GM18517 (cell line): ENCODE data around the gene ZNF878.
"Not testable (repeated sequence)": the region's sequence is repeated elsewhere in the genome, so short reads cannot be mapped to it uniquely, and the experiment has no call there.

ENCODE experiments used
- ATAC-seq: cut with Tn5 transposase; IDR thresholded peaks from one replicate; pipeline ENCODE4 v1.9.1; 2021; ENCODE audit warnings: mild to moderate bottlenecking, moderate library complexity; ENCODE audit not compliant: unreplicated experiment

Gene ZNF878

DNA sequence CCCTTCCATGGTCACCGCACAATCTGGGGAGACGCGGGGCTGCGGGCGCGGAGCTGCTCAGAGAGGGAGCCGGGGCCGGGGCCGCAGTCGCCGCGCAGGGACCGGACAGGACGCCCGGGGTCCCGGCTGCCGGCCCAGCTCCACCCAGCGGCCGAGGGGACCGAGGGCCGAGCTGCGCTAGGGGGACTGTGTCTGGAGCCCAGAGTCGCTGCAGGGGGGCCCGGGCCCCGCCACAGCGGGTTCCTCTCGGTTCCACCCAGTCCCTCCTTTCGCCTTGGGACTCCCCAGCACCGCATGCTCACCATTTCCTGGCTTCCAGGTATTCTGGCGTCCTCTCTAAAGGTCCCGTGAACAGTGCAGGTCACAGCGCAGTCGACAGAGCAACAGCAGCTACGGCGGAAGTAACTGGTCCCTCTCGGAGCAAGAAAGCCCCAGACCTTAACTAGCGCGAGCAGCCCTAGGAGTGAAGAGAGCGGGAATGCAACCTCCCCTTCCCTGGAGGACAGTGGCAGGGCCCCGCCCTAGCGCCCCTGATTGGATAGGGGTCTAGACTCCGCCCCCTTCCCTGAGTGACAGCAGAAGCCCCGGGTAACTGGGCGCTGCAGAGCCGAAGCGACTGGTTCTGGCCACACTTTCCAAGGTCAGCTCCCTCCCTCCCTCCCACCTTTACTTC lies at the start of gene ZNF878:
Gene ZNF878, minus strand, starts transcription at position 465 of the 673 bp plus-strand sequence. Its CDS starts 160 bp downstream, at position 305.
- peak; percentile 75 for ATAC-seq

DNA sequence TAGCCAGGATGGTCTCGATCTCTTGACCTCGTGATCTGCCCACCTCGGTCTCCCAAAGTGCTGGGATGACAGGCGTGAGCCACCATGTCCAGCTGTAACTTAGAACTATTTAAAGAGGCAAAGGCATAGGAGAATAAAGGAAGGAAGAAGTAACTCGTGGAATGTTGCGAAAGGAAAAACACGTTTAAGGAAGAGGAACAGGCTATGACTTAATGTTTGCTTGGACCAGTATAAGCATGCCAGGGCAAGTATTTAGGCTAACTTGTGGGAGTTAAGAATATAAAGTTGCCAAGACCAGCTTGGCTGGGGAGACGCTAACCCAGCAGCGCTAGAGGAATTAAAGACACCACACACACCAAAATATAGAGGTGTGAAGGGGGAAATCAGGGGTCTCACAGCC lies 45.3 kb upstream of the ZNF878 start:
- ATAC-seq, result no peak

DNA sequence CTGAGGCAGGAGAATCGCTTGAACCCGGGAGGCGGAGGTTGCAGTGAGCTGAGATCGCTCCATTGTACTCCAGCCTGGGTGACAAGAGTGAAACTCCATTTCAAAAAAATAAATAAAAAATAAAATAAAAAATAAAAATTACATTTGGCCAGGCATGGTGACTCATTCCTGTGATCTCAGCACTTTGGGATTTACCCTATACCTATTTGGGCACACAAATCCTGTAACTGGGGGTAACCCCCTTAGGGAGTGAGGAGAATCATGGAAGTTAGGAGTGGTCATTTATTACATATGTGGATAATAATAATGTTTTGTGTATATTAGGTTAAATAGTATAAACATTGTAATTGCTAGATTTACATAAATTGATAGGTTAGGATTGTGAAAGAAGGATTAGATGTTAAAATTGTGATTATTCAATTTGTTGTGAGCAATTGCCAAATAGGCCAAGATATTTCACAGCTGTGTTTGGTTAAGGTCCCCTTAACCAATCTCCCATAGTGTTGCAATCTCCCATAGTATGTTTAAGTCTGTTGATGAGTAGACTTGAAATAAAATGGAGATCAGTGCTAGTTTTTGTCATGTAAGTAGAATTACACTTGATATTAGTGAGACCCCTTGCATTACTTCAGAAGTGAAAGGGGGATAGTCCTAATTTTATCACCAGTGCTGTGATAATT lies 42.5 kb upstream of the ZNF878 start:
- ATAC-seq, result no peak

DNA sequence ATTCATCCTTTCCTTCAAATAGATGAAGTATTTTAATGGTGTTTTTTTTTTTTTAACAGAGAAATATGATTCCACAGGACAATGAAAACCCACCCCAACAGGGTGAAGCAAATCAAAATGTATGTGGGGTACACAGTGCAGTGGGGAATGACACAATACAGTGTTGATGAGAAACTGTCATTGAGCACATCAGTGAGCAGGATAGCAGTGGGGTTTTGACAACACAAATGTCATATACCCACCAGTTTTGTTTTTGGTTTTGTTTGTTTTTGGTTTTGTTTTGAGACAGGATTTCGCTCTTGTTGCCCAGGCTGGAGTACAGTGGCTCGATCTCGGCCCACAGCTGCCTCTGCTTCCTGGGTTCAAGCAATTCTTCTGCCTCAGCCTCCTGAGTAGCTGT lies 41.0 kb upstream of the ZNF878 start:
- ATAC-seq, result no peak

DNA sequence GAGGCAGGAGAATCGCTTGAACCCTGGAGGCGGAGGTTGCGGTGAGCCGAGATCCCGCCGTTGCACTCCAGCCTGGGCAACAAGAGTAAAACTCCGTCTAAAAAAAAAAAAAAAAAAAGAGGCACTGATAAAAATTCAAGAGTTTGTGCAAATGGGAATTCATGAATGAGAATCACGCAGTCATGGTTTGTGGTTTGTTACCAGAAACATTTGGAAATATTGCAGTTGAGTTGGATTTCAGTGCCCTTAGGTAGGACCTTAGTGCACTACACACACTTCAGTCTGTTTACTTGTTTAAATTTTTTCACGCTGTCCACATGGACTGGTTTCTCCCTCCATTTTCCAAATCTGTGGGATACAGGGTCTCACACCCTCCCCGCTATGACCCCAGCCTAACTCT lies 40.2 kb upstream of the ZNF878 start:
- ATAC-seq, result no peak

GRCh38 chr19:12092065-12092867 lies 39.5 kb upstream of the ZNF878 start:
- ATAC-seq, result no peak

GRCh38 chr19:12090807-12091206 lies 38.0 kb upstream of the ZNF878 start:
- no peak for ATAC-seq

- no peak for ATAC-seq
Observed at GRCh38 chr19:12085074-12085818, 32.5 kb upstream of the ZNF878 start.

- not testable (repeated sequence) for ATAC-seq
Observed at GRCh38 chr19:12083336-12083735, 30.6 kb upstream of the ZNF878 start.

GRCh38 chr19:12077375-12077774 lies 24.6 kb upstream of the ZNF878 start:
- ATAC-seq, result no peak

DNA sequence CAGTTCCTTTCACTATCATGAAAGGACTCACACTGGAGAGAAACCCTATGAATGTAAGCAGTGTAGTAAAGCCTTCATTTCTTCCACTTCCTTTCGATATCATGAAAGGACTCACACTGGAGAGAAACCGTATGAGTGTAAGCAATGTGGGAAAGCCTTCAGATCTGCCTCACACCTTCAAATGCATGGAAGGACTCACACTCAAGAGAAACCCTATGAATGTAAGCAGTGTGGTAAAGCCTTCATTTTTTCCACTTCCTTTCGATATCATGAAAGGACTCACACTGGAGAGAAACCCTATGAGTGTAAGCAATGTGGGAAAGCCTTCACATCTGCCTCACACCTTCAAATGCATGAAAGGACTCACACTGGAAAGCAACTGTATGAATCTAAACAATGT lies 23.6 kb upstream of the ZNF878 start:
- ATAC-seq, result not testable (repeated sequence)

DNA sequence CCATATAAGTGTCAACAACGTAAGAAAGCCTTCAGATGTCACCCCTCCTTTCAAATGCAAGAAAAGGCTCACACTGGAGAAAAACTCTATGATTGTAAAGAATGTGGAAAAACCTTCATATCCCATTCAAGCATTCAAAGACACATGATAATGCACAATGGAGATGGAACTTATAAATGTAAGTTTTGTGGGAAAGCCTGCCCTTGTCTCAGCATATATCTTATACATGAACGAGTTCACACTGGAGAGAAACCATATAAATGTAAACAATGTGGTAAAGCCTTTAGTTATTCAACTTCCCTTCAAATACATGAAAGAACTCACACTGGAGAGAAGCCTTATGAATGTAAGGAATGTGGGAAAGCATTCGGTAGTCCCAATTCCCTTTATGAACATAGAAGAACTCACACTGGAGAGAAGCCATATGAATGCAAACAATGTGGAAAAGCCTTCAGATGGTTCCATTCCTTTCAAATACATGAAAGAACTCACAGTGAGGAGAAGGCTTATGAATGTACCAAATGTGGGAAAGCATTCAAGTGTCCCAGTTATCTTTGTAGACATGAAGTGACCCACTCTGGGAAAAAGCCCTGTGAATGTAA lies 22.9 kb upstream of the ZNF878 start:
- ATAC-seq, result no peak

DNA sequence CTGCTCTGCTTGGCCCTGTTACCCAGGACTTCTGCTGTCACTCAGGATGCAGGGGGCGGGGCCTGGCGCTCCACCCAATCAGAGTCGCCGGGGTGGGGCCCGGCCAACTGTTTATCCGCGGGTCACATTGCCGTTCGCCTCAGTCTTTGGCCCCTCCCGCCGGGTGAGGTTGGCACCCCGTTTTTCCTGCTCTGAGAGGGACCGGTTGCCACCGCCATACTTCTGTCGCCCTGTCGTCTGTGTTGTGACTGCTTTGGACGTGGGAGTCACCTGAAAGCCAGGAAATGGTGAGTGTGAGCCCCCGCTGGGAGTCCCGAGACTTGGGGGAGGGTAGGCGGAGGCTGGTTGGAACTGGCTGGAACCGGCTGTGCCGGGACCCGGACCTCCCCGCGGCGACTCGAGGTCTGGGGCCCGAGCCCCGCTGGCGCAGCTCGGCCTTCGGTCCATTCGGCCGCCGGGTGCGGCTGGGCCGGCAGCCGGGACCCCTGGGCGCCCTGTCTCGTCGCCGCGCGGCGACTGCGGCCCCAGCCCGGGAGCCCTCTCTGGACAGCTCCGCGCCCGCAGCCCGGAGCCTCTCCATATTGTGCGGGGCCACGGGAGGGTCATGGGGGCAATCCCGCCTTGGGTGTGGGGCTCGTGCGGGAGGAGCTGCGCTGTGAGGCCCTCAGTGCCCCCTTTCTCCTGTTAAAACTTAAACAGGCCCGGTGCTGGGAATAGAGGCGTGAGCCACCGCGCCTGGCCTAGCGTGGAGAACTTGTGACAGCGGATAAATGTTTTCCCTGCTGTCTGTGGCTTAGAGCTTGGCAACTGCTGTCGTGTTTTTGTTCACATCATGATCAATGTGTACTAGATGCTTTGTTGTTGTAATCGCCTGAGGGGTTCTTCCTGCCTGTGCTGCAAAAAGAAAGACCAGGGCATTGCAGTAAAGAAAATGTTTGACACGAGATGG lies 12.1 kb upstream of the ZNF878 start, which contains the start of gene ZNF844:
Gene ZNF844, plus strand, starts transcription at position 142 of the 949 bp plus-strand sequence. Its CDS starts 143 bp downstream, at position 285.
- peak; percentile 57 for ATAC-seq

DNA sequence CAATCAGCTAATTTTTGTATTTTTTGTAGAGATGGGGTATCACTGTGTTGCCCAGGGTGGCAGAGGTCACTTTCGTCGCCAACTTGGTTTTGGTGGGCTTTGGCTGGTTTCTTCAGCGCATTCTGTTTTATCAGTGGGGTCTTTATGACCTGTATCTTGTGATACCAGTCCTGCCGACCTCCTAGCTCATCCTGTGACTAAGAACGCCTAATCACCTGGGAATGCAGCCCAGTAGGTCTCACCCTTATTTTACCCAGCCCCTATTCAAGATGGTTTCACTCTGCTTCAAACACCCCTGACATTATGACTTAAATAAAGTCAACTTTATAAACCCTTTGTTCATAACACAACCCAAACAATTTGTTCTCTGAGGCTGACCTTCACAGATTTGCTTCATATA lies 3.0 kb upstream of the ZNF878 start:
- ATAC-seq, result no peak

DNA sequence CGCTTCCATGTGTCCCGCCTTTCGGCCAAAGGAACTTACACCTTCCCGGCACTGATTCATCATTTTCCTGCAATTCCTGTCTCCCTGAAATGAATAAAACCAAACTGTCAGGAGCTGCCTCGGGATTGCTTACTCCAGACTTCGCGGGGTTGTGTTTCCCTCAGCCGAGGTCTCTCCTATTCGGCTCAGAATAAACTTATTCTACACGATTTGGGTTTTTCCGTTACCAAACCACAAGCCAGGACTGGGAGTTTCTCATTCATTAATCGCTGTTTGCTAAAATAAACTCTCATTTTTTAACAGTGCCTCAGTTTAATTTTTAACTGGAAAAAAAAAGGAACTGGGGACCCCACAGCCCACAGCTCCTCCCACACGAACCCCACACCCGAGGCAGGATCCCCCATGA lies 667 bp downstream of the ZNF878 start:
- ATAC-seq, result no peak

- ATAC-seq, result no peak
Observed at GRCh38 chr19:12047868-12048267, 4.9 kb downstream of the ZNF878 start.

GRCh38 chr19:12043752-12044422 lies 8.9 kb downstream of the ZNF878 start:
- no peak for ATAC-seq

GRCh38 chr19:12042893-12043292 lies 9.9 kb downstream of the ZNF878 start:
- no peak for ATAC-seq
